ENCODE measurements around the gene NACAD. TPM values are rescaled to one million over a fixed set of nuclear protein-coding genes. Genes with fewer than 3 reads are reported as not detected.

Gene NACAD, protein sequence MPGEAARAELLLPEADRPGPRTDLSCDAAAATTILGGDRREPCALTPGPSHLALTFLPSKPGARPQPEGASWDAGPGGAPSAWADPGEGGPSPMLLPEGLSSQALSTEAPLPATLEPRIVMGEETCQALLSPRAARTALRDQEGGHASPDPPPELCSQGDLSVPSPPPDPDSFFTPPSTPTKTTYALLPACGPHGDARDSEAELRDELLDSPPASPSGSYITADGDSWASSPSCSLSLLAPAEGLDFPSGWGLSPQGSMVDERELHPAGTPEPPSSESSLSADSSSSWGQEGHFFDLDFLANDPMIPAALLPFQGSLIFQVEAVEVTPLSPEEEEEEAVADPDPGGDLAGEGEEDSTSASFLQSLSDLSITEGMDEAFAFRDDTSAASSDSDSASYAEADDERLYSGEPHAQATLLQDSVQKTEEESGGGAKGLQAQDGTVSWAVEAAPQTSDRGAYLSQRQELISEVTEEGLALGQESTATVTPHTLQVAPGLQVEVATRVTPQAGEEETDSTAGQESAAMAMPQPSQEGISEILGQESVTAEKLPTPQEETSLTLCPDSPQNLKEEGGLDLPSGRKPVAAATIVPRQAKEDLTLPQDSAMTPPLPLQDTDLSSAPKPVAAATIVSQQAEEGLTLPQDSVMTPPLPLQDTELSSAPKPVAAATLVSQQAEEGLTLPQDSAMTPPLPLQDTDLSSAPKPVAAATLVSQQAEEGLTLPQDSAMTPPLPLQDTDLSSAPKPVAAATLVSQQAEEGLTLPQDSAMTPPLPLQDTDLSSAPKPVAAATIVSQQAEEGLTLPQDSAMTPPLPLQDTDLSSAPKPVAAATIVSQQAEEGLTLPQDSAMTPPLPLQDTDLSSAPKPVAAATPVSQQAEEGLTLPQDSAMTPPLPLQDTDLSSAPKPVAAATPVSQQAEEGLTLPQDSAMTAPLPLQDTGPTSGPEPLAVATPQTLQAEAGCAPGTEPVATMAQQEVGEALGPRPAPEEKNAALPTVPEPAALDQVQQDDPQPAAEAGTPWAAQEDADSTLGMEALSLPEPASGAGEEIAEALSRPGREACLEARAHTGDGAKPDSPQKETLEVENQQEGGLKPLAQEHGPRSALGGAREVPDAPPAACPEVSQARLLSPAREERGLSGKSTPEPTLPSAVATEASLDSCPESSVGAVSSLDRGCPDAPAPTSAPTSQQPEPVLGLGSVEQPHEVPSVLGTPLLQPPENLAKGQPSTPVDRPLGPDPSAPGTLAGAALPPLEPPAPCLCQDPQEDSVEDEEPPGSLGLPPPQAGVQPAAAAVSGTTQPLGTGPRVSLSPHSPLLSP (N-terminal part only)
- polyA plus RNA-seq (ENCODE audit: insufficient read length in 12 of 12) = 10 to 100 TPM in 1 of 12 donors, 1 to 10 TPM in 10, not detected in 1; 2.8 to 10.0 (median 4.9) TPM
- long read RNA-seq, donor 1 = 0 reads
- long read RNA-seq, donor 2 = 0 reads
- long read RNA-seq, donor 3 = 0 reads
- long read RNA-seq, donor 4 = 0 reads
- long read RNA-seq, donor 5 = 0 reads
- long read RNA-seq, donor 6 = 0 reads
- long read RNA-seq, donor 7 = 0 reads
- long read RNA-seq, donor 8 = 0 reads
- long read RNA-seq, donor 9 = 0 reads
- long read RNA-seq, donor 10 = 0 reads
- long read RNA-seq, donor 11 = 0 reads

GRCh38 chr7:45088821-45089340 lies at the start of gene NACAD:
Gene NACAD (minus strand): TSS chr7:45088969. CDS start chr7:45088894, 75 bp downstream.
- peak; percentile 44 for DNase-seq

DNA sequence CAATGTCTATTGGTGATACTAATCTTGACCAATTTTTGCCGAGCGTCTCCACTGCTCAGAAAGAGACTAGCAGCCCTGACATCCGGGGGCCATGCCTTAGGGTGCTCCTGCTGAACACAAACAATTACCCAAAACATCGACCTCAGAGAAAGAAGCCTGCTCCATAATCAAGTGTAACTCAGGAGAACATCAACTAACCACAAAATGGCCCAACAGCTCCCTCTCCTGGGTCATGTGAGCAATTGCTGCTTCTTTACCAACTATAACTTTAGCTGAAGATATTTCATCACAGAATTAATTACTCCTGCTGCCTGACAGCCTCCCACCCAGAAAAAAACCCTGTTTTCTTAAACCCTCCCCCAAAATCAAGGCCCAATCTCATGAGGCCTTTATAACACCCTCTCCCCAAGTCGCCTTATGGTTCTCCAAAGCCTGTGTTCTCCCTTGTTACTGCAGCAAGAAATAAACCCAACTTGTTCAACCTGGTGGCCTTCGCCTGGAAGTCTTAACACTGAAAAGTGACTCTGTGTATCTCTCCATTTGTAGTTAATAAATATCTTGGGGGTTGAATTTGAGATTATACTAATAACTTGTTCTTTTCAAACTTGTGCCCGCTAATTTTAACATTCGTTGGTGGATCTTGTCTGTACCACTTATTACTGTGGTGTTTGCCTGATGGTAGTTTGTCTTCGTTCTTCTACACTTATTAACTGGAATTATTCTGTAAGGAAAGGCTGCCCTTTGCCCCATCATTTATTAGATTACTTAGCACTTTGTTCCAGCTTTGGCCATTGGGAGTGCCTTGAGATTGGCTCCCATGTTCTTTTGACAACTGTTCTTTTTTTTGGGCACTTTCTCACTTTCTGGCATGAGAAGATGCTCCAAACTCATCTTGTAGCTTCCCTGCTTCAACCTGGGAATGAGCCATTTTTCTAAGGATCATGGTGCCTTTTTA lies 47.6 kb upstream of the NACAD start:
- DNase-seq = peak; percentile 65

- DNase-seq = no peak
Measured at GRCh38 chr7:45133877-45134276, 45.1 kb upstream of the NACAD start.

- no peak for DNase-seq
Measured at GRCh38 chr7:45133352-45133751, 44.6 kb upstream of the NACAD start.

DNA sequence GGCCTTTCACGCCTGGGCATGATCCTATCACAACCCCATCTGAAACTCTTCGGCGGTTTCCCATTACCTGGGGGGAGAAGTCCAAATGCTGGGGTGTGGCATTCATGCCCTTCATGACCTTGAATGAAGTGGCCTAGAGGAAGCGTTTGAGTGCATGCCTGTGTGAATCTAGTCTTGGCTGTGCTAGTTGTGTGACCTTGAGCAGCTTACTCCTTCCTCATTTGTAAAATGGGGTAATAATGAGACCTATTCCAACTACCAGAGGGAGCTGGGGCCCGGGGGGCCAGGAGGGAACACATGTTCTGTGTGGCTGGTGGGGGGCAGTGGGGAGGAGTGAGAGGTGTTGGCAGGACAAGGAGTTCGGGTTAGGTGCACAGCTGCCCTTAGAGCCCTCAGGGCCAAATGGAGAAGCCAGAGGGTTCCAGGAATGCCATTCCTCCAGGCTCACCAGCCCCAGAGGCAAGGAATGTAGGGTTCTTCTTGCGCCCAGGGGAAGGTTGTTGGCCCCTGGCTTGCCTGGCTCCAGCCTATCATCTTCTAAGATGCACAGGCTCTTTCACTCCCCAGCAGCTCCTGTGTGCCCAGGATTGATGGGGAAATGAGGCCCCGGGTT lies 44.0 kb upstream of the NACAD start:
- no peak for DNase-seq

GRCh38 chr7:45131891-45132290 lies 43.1 kb upstream of the NACAD start:
- DNase-seq = no peak

GRCh38 chr7:45130910-45131309 lies 42.1 kb upstream of the NACAD start:
- DNase-seq = no peak

GRCh38 chr7:45129906-45130305 lies 41.1 kb upstream of the NACAD start:
- no peak for DNase-seq

DNA sequence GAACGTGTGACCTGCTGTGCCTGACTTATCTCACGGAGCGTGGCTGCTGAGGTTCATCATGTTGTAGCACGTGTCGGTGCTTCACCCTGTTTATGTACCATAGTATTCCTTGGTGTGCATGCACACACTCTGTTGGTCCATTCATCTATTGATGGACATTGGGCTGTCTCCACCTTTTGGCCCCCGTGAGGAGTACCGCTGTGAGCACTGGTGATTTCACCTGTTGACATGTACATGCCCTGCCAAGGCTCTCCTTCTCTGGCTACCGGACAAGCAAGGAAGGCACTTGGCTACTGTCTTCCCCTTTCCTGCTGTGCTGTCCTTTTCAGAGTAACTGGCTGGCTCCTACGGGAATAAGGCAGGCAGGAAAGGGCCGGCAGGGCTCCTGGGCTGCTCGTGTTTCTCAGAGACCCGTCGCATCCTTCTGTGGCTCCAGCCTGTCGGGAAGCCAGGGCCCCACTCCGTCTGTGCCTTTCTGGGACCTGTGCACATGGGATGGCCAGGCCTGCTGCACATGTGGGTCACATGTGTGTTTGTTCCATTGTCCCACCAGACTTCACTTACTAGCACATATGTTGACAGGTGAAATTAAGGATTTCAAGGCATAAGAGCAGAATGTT lies 40.5 kb upstream of the NACAD start:
- no peak for DNase-seq

- no peak for DNase-seq
Measured at GRCh38 chr7:45126920-45127319, 38.2 kb upstream of the NACAD start.

- no peak for DNase-seq
Measured at GRCh38 chr7:45126201-45126600, 37.4 kb upstream of the NACAD start.

DNA sequence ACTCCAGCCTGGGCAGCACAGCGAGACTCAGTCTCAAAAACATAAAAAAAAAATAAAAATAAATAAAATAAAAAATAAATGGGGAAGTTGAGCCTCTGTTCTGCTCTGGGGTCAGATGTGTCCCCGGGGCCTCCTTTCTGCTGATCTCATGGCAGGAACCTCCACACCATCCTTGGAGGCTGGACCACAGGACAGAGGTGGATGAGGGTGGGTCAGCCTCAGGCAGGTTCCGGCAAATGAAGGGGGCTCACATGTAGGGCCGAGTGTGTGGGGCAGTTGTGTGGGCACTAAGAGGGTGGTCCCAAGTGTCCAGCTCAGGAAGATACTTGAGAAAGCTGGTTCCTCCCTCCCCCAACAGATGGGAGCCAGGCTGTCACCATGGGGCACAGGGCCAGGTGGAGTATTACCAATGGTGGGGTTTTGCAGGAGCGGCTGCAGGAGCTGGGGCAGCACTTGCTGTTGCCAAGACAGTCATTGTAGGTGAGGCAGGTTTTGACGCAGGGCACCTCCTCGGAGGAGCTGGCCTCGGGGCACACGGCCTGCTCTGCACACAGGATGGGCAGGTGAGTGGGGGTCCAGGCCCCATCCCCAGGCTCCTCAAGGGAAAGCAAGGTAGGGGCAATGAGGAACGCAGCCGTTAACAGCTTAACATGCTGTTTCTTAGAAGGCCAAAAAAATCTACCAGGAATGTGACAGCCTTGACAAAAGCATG lies 36.6 kb upstream of the NACAD start:
- no peak for DNase-seq

DNA sequence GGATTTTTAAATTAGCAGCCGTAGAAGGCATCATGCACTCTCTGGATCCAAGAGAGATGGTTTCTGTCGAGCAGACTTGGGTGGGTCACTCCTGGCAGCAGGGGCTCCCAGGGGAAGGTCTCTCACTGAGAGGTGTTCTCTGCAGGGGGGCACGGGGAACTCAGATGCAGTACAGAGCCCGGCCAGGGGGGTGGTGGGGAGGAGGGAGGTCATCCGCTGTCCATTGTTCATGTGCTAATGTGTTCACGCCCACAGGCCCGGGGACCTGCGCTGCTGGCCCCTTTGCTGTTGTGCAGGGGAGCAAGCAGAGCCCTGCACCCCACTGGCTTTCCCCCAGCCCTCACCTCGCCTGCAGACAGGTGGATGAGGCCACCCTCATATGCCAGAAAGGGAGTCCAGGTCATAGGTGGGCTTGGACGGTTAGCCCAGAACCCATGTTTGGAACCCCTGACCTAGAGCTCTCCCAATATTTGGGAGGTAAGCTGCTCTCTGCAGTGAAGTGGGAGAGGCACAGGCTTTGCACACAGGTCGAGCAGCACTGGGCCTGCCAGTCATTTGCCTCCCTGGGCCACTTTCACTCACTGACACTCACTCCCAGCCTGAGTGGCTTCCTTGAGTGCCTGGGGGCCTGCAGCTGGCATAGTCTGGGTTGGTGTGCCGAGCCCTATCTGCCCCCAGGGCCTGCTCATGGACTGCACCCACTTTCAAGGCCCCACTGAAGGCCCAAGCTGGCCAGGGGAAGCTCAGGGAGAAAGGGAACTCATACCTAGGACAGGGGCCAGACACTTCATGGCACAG lies 35.3 kb upstream of the NACAD start:
- no peak for DNase-seq

GRCh38 chr7:45122975-45123860 lies 34.4 kb upstream of the NACAD start:
- DNase-seq = no peak

GRCh38 chr7:45119550-45119949 lies 30.8 kb upstream of the NACAD start:
- no peak for DNase-seq

GRCh38 chr7:45118889-45119331 lies 30.1 kb upstream of the NACAD start:
- DNase-seq = no peak

Measured in muscle of arm (tissue), 14 donors.